Measurements from ENCODE around the gene C15orf39. TPM values are rescaled to one million over a fixed set of nuclear protein-coding genes. Genes with fewer than 3 reads are reported as not detected.

Gene C15orf39
- polyA plus RNA-seq, 1 donor from 2014 or later = not detected

DNA sequence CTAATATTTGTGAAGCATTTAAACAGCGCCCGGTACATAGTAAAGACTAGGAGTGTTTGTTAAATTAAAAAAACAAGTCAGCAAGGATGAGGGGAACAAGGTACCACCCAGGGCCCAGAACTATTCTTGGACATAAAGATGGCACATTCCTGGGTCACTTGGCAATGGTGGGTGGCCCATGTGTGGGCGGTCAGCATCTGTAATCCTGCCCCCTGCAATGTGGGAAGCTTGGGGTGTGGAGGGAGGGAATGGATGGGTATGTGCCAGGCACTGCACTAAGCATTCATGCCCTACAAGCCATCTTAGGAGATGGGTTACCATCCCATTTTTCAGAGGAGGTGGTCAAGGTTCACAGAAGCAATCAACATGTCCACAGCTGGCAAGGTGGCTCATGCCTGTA is 7.3 kb upstream of the C15orf39 start:
- no peaks in the 10 kb centered on the region for H3K79me2 ChIP-seq (replicated peaks; ENCODE audit: insufficient read depth, low read length)
- H3K36me3 ChIP-seq (ENCODE audit: insufficient read depth, low read length) = no peaks in the 10 kb centered on the region
- no peak for TF ChIP-seq RAD21 (conservative IDR thresholded peaks at IDR 0.05)
- H3F3A ChIP-seq (ENCODE audit: insufficient read depth, low read length, poor library complexity, severe bottlenecking) = no peaks in the 10 kb centered on the region
- H3K27ac ChIP-seq (ENCODE audit: low read length) = no peak overlapping the region
- H3K9me3 ChIP-seq (ENCODE audit: low read length) = no peaks in the 10 kb centered on the region
- H3K4me2 ChIP-seq (ENCODE audit: low read length) = no peak overlapping the region
- H3K9me2 ChIP-seq (ENCODE audit: insufficient read depth, low read length) = no peaks in the 10 kb centered on the region
- no peak overlapping the region for H3K9ac ChIP-seq (ENCODE audit: low read length)
- no peaks in the 10 kb centered on the region for H4K20me1 ChIP-seq (ENCODE audit: insufficient read depth)
- H3K27me3 ChIP-seq (ENCODE audit: insufficient read depth, low read depth, low read length) = peaks cover under 1% of the 10 kb centered on the region
- H2AFZ ChIP-seq (ENCODE audit: low read depth, low read length) = no peak overlapping the region
- H3K4me3 ChIP-seq (ENCODE audit: low read length) = no peak overlapping the region

- Histone ChIP-seq H3K79me2 (replicated peaks; ENCODE audit: insufficient read depth, low read length) (no peaks in the 10 kb centered on the region), H3K9ac (ENCODE audit: low read length) (peak overlapping the region; percentile 42), H3K9me2 (ENCODE audit: insufficient read depth, low read length) (no peaks in the 10 kb centered on the region), H4K20me1 (ENCODE audit: insufficient read depth) (no peaks in the 10 kb centered on the region), H3K27me3 (ENCODE audit: insufficient read depth, low read depth, low read length) (peaks cover 5% of the 10 kb centered on the region), H3K4me3 (ENCODE audit: low read length) (peak overlapping the region; percentile 47), H3F3A (ENCODE audit: insufficient read depth, low read length, poor library complexity, severe bottlenecking) (no peaks in the 10 kb centered on the region), H3K36me3 (ENCODE audit: insufficient read depth, low read length) (no peaks in the 10 kb centered on the region), H3K9me3 (ENCODE audit: low read length) (no peaks in the 10 kb centered on the region), H3K4me2 (ENCODE audit: low read length) (peak overlapping the region; percentile 25), H2AFZ (ENCODE audit: low read depth, low read length) (no peak overlapping the region), H3K27ac (ENCODE audit: low read length) (peak overlapping the region; percentile 61)
- peak; percentile 42 for TF ChIP-seq POLR2AphosphoS5 (IDR thresholded peaks at IDR 0.05)
- TF ChIP-seq, protein P1, sequence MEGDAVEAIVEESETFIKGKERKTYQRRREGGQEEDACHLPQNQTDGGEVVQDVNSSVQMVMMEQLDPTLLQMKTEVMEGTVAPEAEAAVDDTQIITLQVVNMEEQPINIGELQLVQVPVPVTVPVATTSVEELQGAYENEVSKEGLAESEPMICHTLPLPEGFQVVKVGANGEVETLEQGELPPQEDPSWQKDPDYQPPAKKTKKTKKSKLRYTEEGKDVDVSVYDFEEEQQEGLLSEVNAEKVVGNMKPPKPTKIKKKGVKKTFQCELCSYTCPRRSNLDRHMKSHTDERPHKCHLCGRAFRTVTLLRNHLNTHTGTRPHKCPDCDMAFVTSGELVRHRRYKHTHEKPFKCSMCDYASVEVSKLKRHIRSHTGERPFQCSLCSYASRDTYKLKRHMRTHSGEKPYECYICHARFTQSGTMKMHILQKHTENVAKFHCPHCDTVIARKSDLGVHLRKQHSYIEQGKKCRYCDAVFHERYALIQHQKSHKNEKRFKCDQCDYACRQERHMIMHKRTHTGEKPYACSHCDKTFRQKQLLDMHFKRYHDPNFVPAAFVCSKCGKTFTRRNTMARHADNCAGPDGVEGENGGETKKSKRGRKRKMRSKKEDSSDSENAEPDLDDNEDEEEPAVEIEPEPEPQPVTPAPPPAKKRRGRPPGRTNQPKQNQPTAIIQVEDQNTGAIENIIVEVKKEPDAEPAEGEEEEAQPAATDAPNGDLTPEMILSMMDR (IDR thresholded peaks at IDR 0.05; ENCODE audit: poor library complexity, severe bottlenecking) = peak; percentile 8
- no peak for TF ChIP-seq RAD21 (conservative IDR thresholded peaks at IDR 0.05)
- no peak for TF ChIP-seq EZH2 (IDR thresholded peaks at IDR 0.05; ENCODE audit: borderline replicate concordance, insufficient read depth, low read length, poor library complexity, severe bottlenecking)
These were observed 6.4 kb upstream of the C15orf39 start for GRCh38 chr15:75195122-75195765.

DNA sequence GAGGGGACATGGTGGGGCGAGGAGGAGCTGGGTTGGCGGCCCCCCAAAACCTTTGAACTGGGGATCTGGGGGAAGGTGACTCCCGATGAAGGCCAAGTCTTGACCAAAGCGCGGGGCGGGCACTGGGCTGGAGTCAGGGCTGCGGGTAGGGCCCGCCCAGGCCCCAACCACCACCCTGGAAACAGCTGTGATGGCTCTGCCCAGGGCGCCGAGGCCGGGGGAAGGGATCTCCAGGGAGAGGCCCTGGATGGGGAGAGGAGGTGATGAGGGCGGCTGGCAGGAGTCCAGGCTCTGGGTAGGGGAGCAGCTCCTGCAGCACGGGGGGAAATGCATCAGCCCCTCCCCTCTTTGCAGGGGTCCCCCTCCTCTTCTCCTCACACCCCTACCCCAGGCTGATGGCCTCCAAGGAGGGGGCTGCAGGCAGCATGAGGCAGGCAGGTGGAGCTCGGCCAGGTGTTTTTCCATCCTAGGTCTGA is 5.9 kb upstream of the C15orf39 start:
- Histone ChIP-seq H3K4me3 (ENCODE audit: low read length) (peak overlapping the region; percentile 47), H3K79me2 (replicated peaks; ENCODE audit: insufficient read depth, low read length) (no peaks in the 10 kb centered on the region), H4K20me1 (ENCODE audit: insufficient read depth) (no peaks in the 10 kb centered on the region), H3K27ac (ENCODE audit: low read length) (peak overlapping the region; percentile 60), H3K9ac (ENCODE audit: low read length) (peak overlapping the region; percentile 42), H2AFZ (ENCODE audit: low read depth, low read length) (no peak overlapping the region), H3K9me3 (ENCODE audit: low read length) (no peaks in the 10 kb centered on the region), H3K4me2 (ENCODE audit: low read length) (peak overlapping the region; percentile 25), H3K36me3 (ENCODE audit: insufficient read depth, low read length) (no peaks in the 10 kb centered on the region), H3F3A (ENCODE audit: insufficient read depth, low read length, poor library complexity, severe bottlenecking) (no peaks in the 10 kb centered on the region), H3K27me3 (ENCODE audit: insufficient read depth, low read depth, low read length) (peaks cover 10% of the 10 kb centered on the region), H3K9me2 (ENCODE audit: insufficient read depth, low read length) (no peaks in the 10 kb centered on the region)
- no peak for TF ChIP-seq RAD21 (conservative IDR thresholded peaks at IDR 0.05)
- no peak for TF ChIP-seq EZH2 (IDR thresholded peaks at IDR 0.05; ENCODE audit: borderline replicate concordance, insufficient read depth, low read length, poor library complexity, severe bottlenecking)
- no peak for TF ChIP-seq MXI1 (conservative IDR thresholded peaks at IDR 0.05; ENCODE audit: poor library complexity, severe bottlenecking)

- Histone ChIP-seq H3K36me3 (ENCODE audit: insufficient read depth, low read length) (no peaks in the 10 kb centered on the region), H3K9me3 (ENCODE audit: low read length) (no peaks in the 10 kb centered on the region), H3K4me3 (ENCODE audit: low read length) (no peak overlapping the region), H3K27me3 (ENCODE audit: insufficient read depth, low read depth, low read length) (peaks cover 18% of the 10 kb centered on the region), H2AFZ (ENCODE audit: low read depth, low read length) (no peak overlapping the region), H3K4me2 (ENCODE audit: low read length) (no peak overlapping the region), H3F3A (ENCODE audit: insufficient read depth, low read length, poor library complexity, severe bottlenecking) (no peaks in the 10 kb centered on the region), H3K27ac (ENCODE audit: low read length) (no peak overlapping the region), H3K9me2 (ENCODE audit: insufficient read depth, low read length) (no peaks in the 10 kb centered on the region), H4K20me1 (ENCODE audit: insufficient read depth) (no peaks in the 10 kb centered on the region), H3K79me2 (replicated peaks; ENCODE audit: insufficient read depth, low read length) (no peaks in the 10 kb centered on the region), H3K9ac (ENCODE audit: low read length) (no peak overlapping the region)
- TF ChIP-seq, protein P1 (IDR thresholded peaks at IDR 0.05; ENCODE audit: poor library complexity, severe bottlenecking) = no peak
- TF ChIP-seq SMC3 (conservative IDR thresholded peaks at IDR 0.05; ENCODE audit: poor library complexity) (no peak), RAD21 (conservative IDR thresholded peaks at IDR 0.05) (no peak), MXI1 (conservative IDR thresholded peaks at IDR 0.05; ENCODE audit: poor library complexity, severe bottlenecking) (no peak), EZH2 (IDR thresholded peaks at IDR 0.05; ENCODE audit: borderline replicate concordance, insufficient read depth, low read length, poor library complexity, severe bottlenecking) (no peak), TAF1 (IDR thresholded peaks at IDR 0.05; ENCODE audit: low read depth) (no peak)
These were observed 4.5 kb upstream of the C15orf39 start for GRCh38 chr15:75197062-75197630.

Measured in neural cell (in vitro differentiated cells).